Thyroid gland (tissue), 4 donors: ENCODE results near the gene GABRR3.

Experiments used
- POLR2A ChIP-seq, 2 donors: fragments of 450-650 bp; IDR thresholded peaks; one replicate each; pipeline ENCODE4 v1.6.1; 2017; ENCODE audit warnings: antibody characterized with exemption in 2 of 2, mild to moderate bottlenecking in 2 of 2, moderate library complexity in 1 of 2
- TF ChIP-seq, protein P1 (sequence below), 6 experiments: fragments of 200-600 bp in 3 of 6; fragments of 450-650 bp in 3 of 6; sonication (generic) in 3 of 6; IDR thresholded peaks; one replicate each; pipeline ENCODE4 v1.5.1; 2016 to 2019; ENCODE audit warnings: antibody characterized with exemption in 6 of 6, mild to moderate bottlenecking in 2 of 6, inconsistent platforms in 1 of 6, moderate library complexity in 1 of 6

DNA sequence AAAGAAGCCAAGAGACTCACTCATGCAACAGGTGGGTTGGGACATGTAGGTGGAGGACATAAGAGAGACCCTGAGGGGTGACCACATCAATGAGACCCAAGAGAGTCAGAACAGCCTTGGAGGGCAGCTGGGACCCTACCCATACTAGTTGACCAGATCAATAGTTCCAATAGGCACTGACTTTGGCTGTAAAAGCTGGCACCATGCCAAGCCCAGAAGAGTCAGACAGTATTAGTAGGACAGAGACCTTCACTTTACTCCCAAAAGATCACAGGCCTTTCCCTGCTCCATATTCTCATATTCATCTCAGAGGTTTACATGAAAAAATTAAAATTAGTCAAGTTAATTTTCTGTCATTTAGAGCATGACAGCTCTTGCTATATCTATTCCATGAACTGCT, 20.9 kb upstream of the GABRR3 start:
- TF ChIP-seq, protein P1, sequence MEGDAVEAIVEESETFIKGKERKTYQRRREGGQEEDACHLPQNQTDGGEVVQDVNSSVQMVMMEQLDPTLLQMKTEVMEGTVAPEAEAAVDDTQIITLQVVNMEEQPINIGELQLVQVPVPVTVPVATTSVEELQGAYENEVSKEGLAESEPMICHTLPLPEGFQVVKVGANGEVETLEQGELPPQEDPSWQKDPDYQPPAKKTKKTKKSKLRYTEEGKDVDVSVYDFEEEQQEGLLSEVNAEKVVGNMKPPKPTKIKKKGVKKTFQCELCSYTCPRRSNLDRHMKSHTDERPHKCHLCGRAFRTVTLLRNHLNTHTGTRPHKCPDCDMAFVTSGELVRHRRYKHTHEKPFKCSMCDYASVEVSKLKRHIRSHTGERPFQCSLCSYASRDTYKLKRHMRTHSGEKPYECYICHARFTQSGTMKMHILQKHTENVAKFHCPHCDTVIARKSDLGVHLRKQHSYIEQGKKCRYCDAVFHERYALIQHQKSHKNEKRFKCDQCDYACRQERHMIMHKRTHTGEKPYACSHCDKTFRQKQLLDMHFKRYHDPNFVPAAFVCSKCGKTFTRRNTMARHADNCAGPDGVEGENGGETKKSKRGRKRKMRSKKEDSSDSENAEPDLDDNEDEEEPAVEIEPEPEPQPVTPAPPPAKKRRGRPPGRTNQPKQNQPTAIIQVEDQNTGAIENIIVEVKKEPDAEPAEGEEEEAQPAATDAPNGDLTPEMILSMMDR (IDR thresholded peaks at IDR 0.05) = no peak
- no peak for TF ChIP-seq POLR2A (IDR thresholded peaks at IDR 0.05)
